Neuronal stem cell (in vitro differentiated cells): Measurements from ENCODE around the gene STX1A.

Experiments used
- DNase-seq: peaks from one replicate; pipeline ENCODE4 v3.0.0-alpha.2; 2013; ENCODE audit warnings: low spot score
- H2AFZ ChIP-seq: one replicate; pipeline ENCODE4 v1.6.1; 2013; ENCODE audit warnings: mild to moderate bottlenecking, low read length, inconsistent platforms
- H2AK5ac ChIP-seq: 2 replicates; pipeline ENCODE4 v1.6.1; 2013; ENCODE audit warnings: low read depth, mild to moderate bottlenecking, inconsistent platforms, low read length, moderate library complexity, mixed read lengths
- H2BK120ac ChIP-seq: 2 replicates; pipeline ENCODE4 v1.6.1; 2013; ENCODE audit warnings: low read depth, mild to moderate bottlenecking, inconsistent platforms, low read length, moderate library complexity, mixed read lengths
- H2BK12ac ChIP-seq: one replicate; pipeline ENCODE4 v1.6.1; 2013; ENCODE audit warnings: low read length, inconsistent platforms
- H2BK15ac ChIP-seq: 2 replicates; pipeline ENCODE4 v1.6.1; 2013; ENCODE audit warnings: mild to moderate bottlenecking, low read length, inconsistent platforms, mixed read lengths
- H2BK5ac ChIP-seq: one replicate; pipeline ENCODE4 v1.6.1; 2013; ENCODE audit warnings: inconsistent platforms, mild to moderate bottlenecking, low read length, moderate library complexity
- H3K14ac ChIP-seq: one replicate; pipeline ENCODE4 v1.6.1; 2013; ENCODE audit warnings: low read length, inconsistent platforms
- H3K18ac ChIP-seq: 2 replicates; pipeline ENCODE4 v1.6.1; 2013; ENCODE audit warnings: low read length, inconsistent platforms
- H3K23ac ChIP-seq: 2 replicates; pipeline ENCODE4 v1.6.1; 2013; ENCODE audit warnings: low read depth, mild to moderate bottlenecking, mixed read lengths, low read length, inconsistent platforms; ENCODE audit not compliant: poor library complexity
- H3K27ac ChIP-seq: replicated peaks from 3 replicates; pipeline ENCODE4 v1.5.1; 2013; ENCODE audit warnings: low read length, inconsistent platforms
- H3K27me3 ChIP-seq, 3 experiments: 2 replicates each; pipeline ENCODE4 v1.6.1; 2013; ENCODE audit warnings: low read length in 3 of 3, mild to moderate bottlenecking in 2 of 3, inconsistent platforms in 1 of 3, low read depth in 1 of 3, mixed read lengths in 1 of 3, moderate library complexity in 1 of 3; ENCODE audit not compliant: control insufficient read depth in 3 of 3, insufficient read depth in 3 of 3
- H3K36me3 ChIP-seq, 2 donors: replicated peaks in 1 of 2; 2 replicates each; pipeline ENCODE4 v1.6.1; 2013; ENCODE audit warnings: low read length in 2 of 2; ENCODE audit not compliant: control insufficient read depth in 2 of 2, insufficient read depth in 2 of 2
- H3K4ac ChIP-seq: 2 replicates; pipeline ENCODE4 v1.6.1; 2013; ENCODE audit warnings: inconsistent platforms, mild to moderate bottlenecking, low read length, moderate library complexity
- H3K4me1 ChIP-seq, 2 donors: 1 replicate in 1 of 2; 2 replicates in 1 of 2; pipeline ENCODE4 v1.6.1; 2013; ENCODE audit warnings: low read length in 2 of 2, low read depth in 1 of 2; ENCODE audit not compliant: control insufficient read depth in 2 of 2, insufficient read depth in 1 of 2
- H3K4me2 ChIP-seq: one replicate; pipeline ENCODE4 v1.6.1; 2013; ENCODE audit warnings: mild to moderate bottlenecking, low read length, inconsistent platforms; ENCODE audit not compliant: insufficient read depth, poor library complexity, severe bottlenecking
- H3K4me3 ChIP-seq, 2 donors: 2 replicates each; pipeline ENCODE4 v1.5.1; 2013; ENCODE audit warnings: low read length in 2 of 2, mild to moderate bottlenecking in 2 of 2, inconsistent platforms in 1 of 2, moderate library complexity in 1 of 2
- H3K79me1 ChIP-seq: one replicate; pipeline ENCODE4 v1.6.1; 2013; ENCODE audit warnings: low read depth, mild to moderate bottlenecking, inconsistent platforms, low read length, moderate library complexity
- H3K9ac ChIP-seq: one replicate; pipeline ENCODE4 v1.6.1; 2013; ENCODE audit warnings: mild to moderate bottlenecking, low read depth, low read length, inconsistent platforms; ENCODE audit not compliant: poor library complexity
- H3K9me3 ChIP-seq, 2 donors: replicated peaks in 1 of 2; 2 replicates each; pipeline versions ENCODE3 to v1.6.1; 2013; ENCODE audit warnings: low read length in 2 of 2, mild to moderate bottlenecking in 2 of 2, inconsistent platforms in 1 of 2, low read depth in 1 of 2, mixed read lengths in 1 of 2, moderate library complexity in 1 of 2; ENCODE audit not compliant: control insufficient read depth in 2 of 2, insufficient read depth in 1 of 2
- H4K8ac ChIP-seq: one replicate; pipeline ENCODE4 v1.6.1; 2013; ENCODE audit warnings: low read depth, mild to moderate bottlenecking, inconsistent platforms, low read length, moderate library complexity
- H4K91ac ChIP-seq: one replicate; pipeline ENCODE4 v1.6.1; 2013; ENCODE audit warnings: low read length, low read depth, mild to moderate bottlenecking, inconsistent platforms; ENCODE audit not compliant: poor library complexity
- WGBS, 2 donors: extraction: QIAGEN DNeasy Blood & Tissue Kit; methylation state at CpG; one replicate each; pipeline ENCODE4 v1.1.7; 2013; ENCODE audit warnings: missing lambda C conversion rate in 2 of 2, mixed read lengths in 1 of 2; ENCODE audit not compliant: insufficient read length in 2 of 2, insufficient replicate concordance in 1 of 2; ENCODE audit errors: extremely low coverage in 2 of 2; 5-methylcytosine and 5-hydroxymethylcytosine counted together

STX1A gene

DNA sequence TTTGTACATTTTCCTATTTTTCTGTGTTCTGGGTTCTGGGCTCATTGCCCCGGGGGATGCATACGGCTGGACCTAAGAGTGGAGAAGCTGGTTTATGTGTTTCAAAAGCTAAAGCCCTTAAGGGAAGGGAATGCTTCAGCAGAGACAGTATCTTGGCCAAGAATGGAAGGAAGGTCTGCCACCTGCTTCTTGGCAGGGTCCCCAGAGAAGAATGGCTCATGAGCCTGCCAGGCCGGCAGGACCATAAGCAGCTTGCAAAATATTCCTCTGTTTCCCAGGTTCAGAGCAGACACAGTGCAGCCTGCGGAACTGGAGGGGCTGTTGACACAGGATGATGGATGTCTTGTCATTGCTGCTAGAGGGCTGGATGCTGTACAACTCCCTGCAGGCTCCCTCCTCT lies 26.9 kb upstream of the STX1A start:
- H3K18ac ChIP-seq: no peak overlapping the region
- no CpG with 5 or more reads among the region's 4 CpGs for WGBS, 2 donors
- DNase-seq: no peak
- H3K79me1 ChIP-seq: no peaks in the 10 kb centered on the region
- no peak overlapping the region for H3K23ac ChIP-seq
- H3K9me3 ChIP-seq: peaks cover 3 to 4% of the 10 kb centered on the region in 2 donors
- peak overlapping the region; percentile 88 for H2AK5ac ChIP-seq
- peak overlapping the region; percentile 93 for H2BK5ac ChIP-seq
- no peak overlapping the region for H3K9ac ChIP-seq
- peak overlapping the region; percentile 27 for H2AFZ ChIP-seq
- peak overlapping the region; percentile 26 for H2BK120ac ChIP-seq
- no peak overlapping the region for H3K4me3 ChIP-seq
- H4K91ac ChIP-seq: peak overlapping the region; percentile 75
- H3K4me2 ChIP-seq: no peak overlapping the region
- no peak overlapping the region for H2BK12ac ChIP-seq
- H3K14ac ChIP-seq: no peak overlapping the region
- peak overlapping the region; percentile 54 for H2BK15ac ChIP-seq
- no peaks in the 10 kb centered on the region for H3K27me3 ChIP-seq
- no peaks in the 10 kb centered on the region for H3K36me3 ChIP-seq
- no peak overlapping the region for H4K8ac ChIP-seq
- no peak overlapping the region for H3K4ac ChIP-seq
- no peak overlapping the region for H3K27ac ChIP-seq
- H3K4me1 ChIP-seq: peaks cover 20 to 22% of the 10 kb centered on the region in 2 donors

DNA sequence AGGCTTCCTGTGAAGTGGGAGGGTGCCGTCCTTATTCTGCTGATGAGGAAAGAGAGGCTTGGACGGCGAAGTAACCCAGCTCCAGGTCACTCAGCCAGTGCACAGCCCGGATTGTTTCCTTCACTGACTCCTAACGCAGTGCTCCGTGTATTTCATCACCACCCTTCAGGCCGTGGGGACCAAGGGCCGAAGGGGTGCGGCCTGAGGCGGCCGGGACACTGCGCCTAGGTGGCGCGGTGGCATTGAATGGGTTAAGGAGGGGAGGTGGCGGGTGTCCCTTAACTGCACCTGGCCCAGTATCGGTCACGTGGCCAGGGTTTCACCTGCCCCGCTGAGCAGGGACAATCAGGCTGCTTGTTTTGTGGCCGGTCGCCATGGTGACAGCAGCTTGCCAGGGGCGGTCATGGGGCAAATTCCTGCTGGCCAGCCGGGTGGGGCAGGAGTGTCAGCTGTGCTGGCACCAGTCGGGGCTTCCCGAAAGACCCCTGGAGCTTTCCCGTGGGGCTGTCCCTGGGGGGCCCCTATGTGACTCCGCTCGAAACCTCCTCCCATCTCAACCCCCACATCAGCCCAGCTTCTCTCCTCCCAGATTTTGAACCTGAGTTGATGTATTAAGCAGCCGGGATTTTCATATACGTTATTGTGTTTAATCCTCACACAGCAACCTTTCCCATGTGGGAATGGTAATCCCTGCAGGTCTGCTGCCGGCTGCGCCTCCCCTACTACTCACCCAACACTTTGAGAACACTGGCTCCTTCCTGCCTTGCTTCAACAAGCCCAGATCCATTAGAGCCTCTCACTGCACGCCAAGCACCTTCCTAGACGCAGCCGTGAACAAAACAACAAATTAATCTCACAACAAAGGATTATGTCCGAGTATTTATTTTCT lies 23.5 kb upstream of the STX1A start:
- Histone ChIP-seq H3K4ac (peak overlapping the region; percentile 81), H2AK5ac (peak overlapping the region; percentile 97), H3K27ac (peak overlapping the region; percentile 96), H3K4me2 (peak overlapping the region; percentile 45), H3K23ac (peak overlapping the region; percentile 81), H2BK15ac (peak overlapping the region; percentile 65), H2AFZ (peak overlapping the region; percentile 57), H2BK120ac (peak overlapping the region; percentile 100), H4K91ac (peak overlapping the region; percentile 47), H2BK12ac (peak overlapping the region; percentile 99), H3K4me3 (peak overlapping the region in 1 of 2 donors; percentile 2), H3K14ac (peak overlapping the region; percentile 77), H3K9me3 (no peaks in the 10 kb centered on the region), H3K4me1 (peaks cover 22 to 24% of the 10 kb centered on the region in 2 donors), H3K79me1 (no peaks in the 10 kb centered on the region), H4K8ac (peak overlapping the region; percentile 32), H3K36me3 (no peaks in the 10 kb centered on the region), H3K27me3 (no peaks in the 10 kb centered on the region), H2BK5ac (peak overlapping the region; percentile 99), H3K9ac (peak overlapping the region; percentile 73), H3K18ac (peak overlapping the region; percentile 98)
- no CpG with 5 or more reads among the region's 35 CpGs for WGBS, 2 donors
- peak; percentile 87 for DNase-seq

DNA sequence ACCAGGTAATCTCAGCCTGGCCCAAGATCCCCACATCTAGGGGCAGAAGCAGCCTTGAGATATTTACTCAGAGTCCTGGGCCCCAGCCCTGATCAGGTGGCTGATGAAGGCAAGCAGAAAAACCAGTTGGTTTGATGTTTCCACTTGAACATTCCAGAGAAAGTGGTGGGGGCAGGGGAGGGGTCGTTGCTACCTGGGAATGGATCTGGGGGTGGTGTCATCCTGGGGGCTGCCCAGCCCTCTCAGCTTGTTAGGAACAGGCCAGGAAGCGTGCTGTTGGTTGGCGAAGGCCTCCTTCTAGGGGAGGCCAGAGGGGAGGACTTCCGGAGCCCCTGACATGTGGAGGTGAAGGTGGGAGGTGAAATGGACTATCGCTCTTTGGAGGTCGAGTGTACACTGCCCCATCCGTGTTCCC lies 22.9 kb upstream of the STX1A start:
- no CpG with 5 or more reads among the region's 7 CpGs for WGBS, 2 donors

DNA sequence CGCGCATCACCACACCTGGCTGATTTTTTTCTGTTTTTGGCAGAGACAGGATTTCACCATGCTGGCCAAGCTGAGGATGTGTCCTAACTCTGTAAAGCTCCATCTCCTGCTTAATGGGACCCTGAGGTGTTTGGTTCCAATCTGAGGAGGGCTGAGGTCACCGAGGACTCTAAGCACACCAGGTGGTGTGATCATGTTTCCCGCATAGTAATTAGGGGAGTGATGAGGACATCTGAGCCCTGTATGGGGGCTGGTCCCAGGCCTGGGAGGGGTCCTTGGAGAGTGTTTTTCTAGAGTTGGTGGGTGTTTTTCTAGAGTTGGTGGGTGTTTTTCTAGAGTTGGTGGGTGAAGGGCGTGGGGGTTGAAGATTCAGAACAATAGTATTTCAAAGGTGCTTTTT lies 22.1 kb upstream of the STX1A start:
- Histone ChIP-seq H3K4me1 (peaks cover 24 to 28% of the 10 kb centered on the region in 2 donors), H3K27me3 (no peaks in the 10 kb centered on the region), H3K4me3 (no peak overlapping the region), H2AK5ac (no peak overlapping the region), H2BK5ac (no peak overlapping the region), H3K23ac (no peak overlapping the region), H4K8ac (no peak overlapping the region), H4K91ac (no peak overlapping the region), H3K18ac (no peak overlapping the region), H3K36me3 (peaks cover 10% of the 10 kb centered on the region in 2 donors), H2BK12ac (no peak overlapping the region), H2BK15ac (no peak overlapping the region), H3K14ac (no peak overlapping the region), H3K79me1 (peaks cover 5% of the 10 kb centered on the region), H3K27ac (peak overlapping the region; percentile 21), H2AFZ (no peak overlapping the region), H3K9ac (no peak overlapping the region), H3K4me2 (no peak overlapping the region), H2BK120ac (no peak overlapping the region), H3K9me3 (no peaks in the 10 kb centered on the region), H3K4ac (no peak overlapping the region)
- DNase-seq: no peak
- no CpG with 5 or more reads among the region's 5 CpGs for WGBS, 2 donors

More for the DNA sequence above, 22.9 kb upstream of the STX1A start:
- Histone ChIP-seq H3K23ac (peak overlapping the region; percentile 81), H3K9me3 (no peaks in the 10 kb centered on the region), H3K4me3 (no peak overlapping the region), H2AK5ac (peak overlapping the region; percentile 97), H3K4ac (peak overlapping the region; percentile 81), H2BK12ac (peak overlapping the region; percentile 99), H3K79me1 (peaks cover 4% of the 10 kb centered on the region), H2BK5ac (peak overlapping the region; percentile 99), H3K18ac (peak overlapping the region; percentile 98), H3K36me3 (peaks cover 2 to 3% of the 10 kb centered on the region in 2 donors), H3K4me1 (peaks cover 24 to 29% of the 10 kb centered on the region in 2 donors), H4K8ac (peak overlapping the region; percentile 32), H2AFZ (peak overlapping the region; percentile 57), H3K27ac (peak overlapping the region; percentile 77), H3K4me2 (peak overlapping the region; percentile 45), H4K91ac (peak overlapping the region; percentile 47), H2BK15ac (peak overlapping the region; percentile 65), H3K27me3 (no peaks in the 10 kb centered on the region), H3K14ac (peak overlapping the region; percentile 77), H3K9ac (no peak overlapping the region), H2BK120ac (peak overlapping the region; percentile 100)
- no peak for DNase-seq
